ENCODE results near the gene SMPD3. TPM values are rescaled to one million over a fixed set of nuclear protein-coding genes. Genes with fewer than 3 reads are reported as not detected.

Gene SMPD3
- total and polyA plus RNA-seq, 2 donors (not counting 3 experiments of a cell fraction or from before 2014, with no cell fraction given): not detected

DNA sequence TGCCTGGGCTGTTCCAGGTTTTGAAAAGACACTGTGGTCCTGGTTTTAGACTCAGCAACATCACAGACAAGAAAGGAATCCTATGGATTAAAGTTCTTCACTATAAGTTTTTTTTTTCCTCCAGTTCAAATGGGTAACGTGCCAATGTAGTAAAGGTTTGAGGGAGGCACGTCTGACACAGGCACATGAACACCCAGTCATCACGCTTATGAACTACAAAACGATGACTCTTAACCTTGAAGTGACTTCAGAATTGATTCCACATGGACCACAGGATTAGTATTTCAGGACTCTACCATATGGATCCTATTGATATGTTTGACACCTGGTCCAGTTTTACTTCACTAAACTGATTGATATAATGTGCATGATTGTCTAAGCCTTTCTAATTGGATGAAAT is 135.2 kb downstream of the SMPD3 start:
- DNase-seq (ENCODE audit: low read depth, low spot score) (no peak), FAIRE-seq (no peak)
- Histone ChIP-seq H3K36me3 (ENCODE audit: control insufficient read depth in 2 of 2, extremely low read depth in 1 of 2, insufficient read depth in 2 of 2, low read length in 2 of 2) (peaks cover 0 to 7% of the 10 kb centered on the region in 2 experiments), H3K9me1 (replicated peaks; ENCODE audit: control insufficient read depth, extremely low read depth, insufficient read depth, low read length) (no peaks in the 10 kb centered on the region), H3K27ac (ENCODE audit: insufficient read depth, low read depth, low read length) (no peak overlapping the region), H3K4me2 (ENCODE audit: insufficient read depth, low read length) (no peak overlapping the region), H3K9ac (replicated peaks; ENCODE audit: extremely low read depth, insufficient read depth, low read length) (no peak overlapping the region), H3K27me3 (ENCODE audit: control insufficient read depth in 2 of 2, insufficient read depth in 2 of 2, low read length in 2 of 2) (no peaks in the 10 kb centered on the region), H3K4me3 (replicated peaks in 1 of 3; ENCODE audit: insufficient read depth in 1 of 3, low read depth in 1 of 3, low read length in 3 of 3) (no peak overlapping the region), H3K79me2 (ENCODE audit: control insufficient read depth, insufficient read depth, low read length) (peaks cover 46% of the 10 kb centered on the region), H3K4me1 (ENCODE audit: control insufficient read depth, extremely low read depth, insufficient read depth, low read length) (peaks cover 20% of the 10 kb centered on the region), H3K9me3 (replicated peaks; ENCODE audit: control insufficient read depth, insufficient read depth, low read length) (no peaks in the 10 kb centered on the region), H4K20me1 (replicated peaks; ENCODE audit: control insufficient read depth, extremely low read depth, insufficient read depth, low read length) (no peaks in the 10 kb centered on the region), H2AFZ (ENCODE audit: low read depth, low read length) (no peak overlapping the region)
- ChIA-PET POLR2A (no interaction called here), CTCF (interaction anchor here (1.2 kb wide), 1 partner anchor 12 kb away, joined by 3 read pairs; no protein-coding TSS in a partner anchor)
- no TSS peak for BruUV-seq (replicated peaks)
- dilution Hi-C loops (cut with MboI; ENCODE audit: extremely low pct_ligation_motif_present, low sequenced_read_pairs) (no loop called here), intact Hi-C loops (cut with micrococcal nuclease) (no loop called here)
- TF ChIP-seq JUN (IDR thresholded peaks at IDR 0.05; ENCODE audit: borderline replicate concordance, insufficient read depth, insufficient read length, low read depth) (no peak), FOS (IDR thresholded peaks at IDR 0.05; ENCODE audit: borderline replicate concordance, insufficient read depth, low read length) (no peak), EZH2 (IDR thresholded peaks at IDR 0.05; ENCODE audit: borderline replicate concordance, low read depth, low read length, severe bottlenecking) (no peak), POLR2AphosphoS5 (IDR thresholded peaks at IDR 0.05; ENCODE audit: insufficient read depth, low read depth, low read length) (no peak)

DNA sequence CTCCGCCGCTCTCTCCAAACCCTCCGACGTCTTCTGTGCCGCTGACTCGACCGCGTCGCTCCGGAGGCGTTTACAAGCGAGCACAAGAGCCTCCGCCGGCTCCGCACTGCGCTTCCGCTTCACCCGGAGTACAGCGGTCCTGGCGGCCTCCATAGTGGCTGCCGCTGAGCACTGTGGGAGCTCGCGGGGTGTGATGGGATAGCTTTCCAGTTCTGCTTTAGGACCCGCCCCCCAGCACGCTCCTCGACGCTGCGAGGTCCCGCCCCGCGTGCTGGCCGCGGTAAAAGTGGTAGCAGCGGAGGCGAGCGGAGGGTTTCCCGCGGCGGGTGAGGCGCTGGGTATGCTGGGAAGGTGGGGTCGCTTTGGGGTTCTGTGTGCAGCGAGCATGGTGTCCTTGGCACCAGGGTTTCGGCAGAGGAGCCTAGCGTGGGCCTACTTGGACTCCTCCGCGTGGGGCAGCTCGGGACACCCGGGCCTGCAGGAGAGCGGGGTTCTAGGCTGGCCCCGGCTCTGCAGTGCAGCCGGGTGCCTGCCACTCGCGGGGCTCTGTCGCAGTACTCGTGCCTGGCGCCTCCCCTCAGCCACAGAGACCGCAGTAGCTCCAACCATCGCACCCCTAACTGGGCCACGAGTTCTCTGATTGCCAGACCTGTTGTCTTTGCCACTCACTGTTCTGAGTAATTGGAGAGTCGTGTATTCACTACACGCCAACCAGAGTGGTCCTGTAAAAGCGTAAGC is 137.4 kb downstream of the SMPD3 start, which contains the start of the genes PRMT7 and SLC7A6OS:
PRMT7 (plus strand) TSS at position 246 of the 738 bp plus-strand sequence. CDS start 4,961 bp downstream, outside the sequence.
SLC7A6OS (minus strand) TSS at position 173 of the 738 bp plus-strand sequence; CDS start at position 153, 20 bp downstream.
- Histone ChIP-seq H3K79me2 (ENCODE audit: control insufficient read depth, insufficient read depth, low read length) (peaks cover 61% of the 10 kb centered on the region), H3K27me3 (ENCODE audit: control insufficient read depth in 2 of 2, insufficient read depth in 2 of 2, low read length in 2 of 2) (no peaks in the 10 kb centered on the region), H3K9me3 (replicated peaks; ENCODE audit: control insufficient read depth, insufficient read depth, low read length) (no peaks in the 10 kb centered on the region), H3K9me1 (replicated peaks; ENCODE audit: control insufficient read depth, extremely low read depth, insufficient read depth, low read length) (no peaks in the 10 kb centered on the region), H3K36me3 (ENCODE audit: control insufficient read depth in 2 of 2, extremely low read depth in 1 of 2, insufficient read depth in 2 of 2, low read length in 2 of 2) (peaks cover 5 to 9% of the 10 kb centered on the region in 2 experiments), H3K4me1 (ENCODE audit: control insufficient read depth, extremely low read depth, insufficient read depth, low read length) (peaks cover 20% of the 10 kb centered on the region), H4K20me1 (replicated peaks; ENCODE audit: control insufficient read depth, extremely low read depth, insufficient read depth, low read length) (no peaks in the 10 kb centered on the region), H3K4me3 (replicated peaks in 1 of 3; ENCODE audit: insufficient read depth in 1 of 3, low read depth in 1 of 3, low read length in 3 of 3) (peak within 1 kb of the TSS; percentile 80 to 84 (median 83)), H3K9ac (replicated peaks; ENCODE audit: extremely low read depth, insufficient read depth, low read length) (peak within 1 kb of the TSS; percentile 85), H2AFZ (ENCODE audit: low read depth, low read length) (peak within 1 kb of the TSS; percentile 95), H3K27ac (ENCODE audit: insufficient read depth, low read depth, low read length) (peak within 1 kb of the TSS; percentile 58), H3K4me2 (ENCODE audit: insufficient read depth, low read length) (peak within 1 kb of the TSS; percentile 91)
- TF ChIP-seq, protein P1, sequence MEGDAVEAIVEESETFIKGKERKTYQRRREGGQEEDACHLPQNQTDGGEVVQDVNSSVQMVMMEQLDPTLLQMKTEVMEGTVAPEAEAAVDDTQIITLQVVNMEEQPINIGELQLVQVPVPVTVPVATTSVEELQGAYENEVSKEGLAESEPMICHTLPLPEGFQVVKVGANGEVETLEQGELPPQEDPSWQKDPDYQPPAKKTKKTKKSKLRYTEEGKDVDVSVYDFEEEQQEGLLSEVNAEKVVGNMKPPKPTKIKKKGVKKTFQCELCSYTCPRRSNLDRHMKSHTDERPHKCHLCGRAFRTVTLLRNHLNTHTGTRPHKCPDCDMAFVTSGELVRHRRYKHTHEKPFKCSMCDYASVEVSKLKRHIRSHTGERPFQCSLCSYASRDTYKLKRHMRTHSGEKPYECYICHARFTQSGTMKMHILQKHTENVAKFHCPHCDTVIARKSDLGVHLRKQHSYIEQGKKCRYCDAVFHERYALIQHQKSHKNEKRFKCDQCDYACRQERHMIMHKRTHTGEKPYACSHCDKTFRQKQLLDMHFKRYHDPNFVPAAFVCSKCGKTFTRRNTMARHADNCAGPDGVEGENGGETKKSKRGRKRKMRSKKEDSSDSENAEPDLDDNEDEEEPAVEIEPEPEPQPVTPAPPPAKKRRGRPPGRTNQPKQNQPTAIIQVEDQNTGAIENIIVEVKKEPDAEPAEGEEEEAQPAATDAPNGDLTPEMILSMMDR (IDR thresholded peaks at IDR 0.05; ENCODE audit: extremely low read depth in 1 of 2, insufficient read depth in 1 of 2, low read depth in 1 of 2, low read length in 2 of 2): no peak
- TF ChIP-seq MYC (IDR thresholded peaks at IDR 0.05; ENCODE audit: low read depth, low read length): no peak
- peak; percentile 85 for TF ChIP-seq POLR2AphosphoS5 (IDR thresholded peaks at IDR 0.05; ENCODE audit: insufficient read depth, low read depth, low read length)
- TF ChIP-seq MAX (IDR thresholded peaks at IDR 0.05; ENCODE audit: insufficient read depth, insufficient read length): peak; percentile 61
- peak; percentile 96 for TF ChIP-seq POLR2A (IDR thresholded peaks at IDR 0.05; ENCODE audit: low read depth, low read length)
- ChIA-PET CTCF (interaction anchor here (0.6 to 2.0 kb wide), 12 partner anchors 14 to 66 kb away, joined by 3 to 51 read pairs (median 4); partner anchors contain the start of genes PLA2G15 and SLC7A6), POLR2A (interaction anchor here (0.6 to 1.4 kb wide), 10 partner anchors 12 to 651 kb away, joined by 3 to 7 read pairs (median 3); partner anchors contain the start of gene ACD)
- dilution Hi-C loops (cut with MboI; ENCODE audit: extremely low pct_ligation_motif_present, low sequenced_read_pairs) (no loop called here), intact Hi-C loops (cut with micrococcal nuclease) (loop anchor here (1.0 to 2.0 kb wide), 4 partner anchors 14 to 46 kb away; no protein-coding TSS in a partner anchor)
- no TSS peak for BruUV-seq (replicated peaks)
- DNase-seq (ENCODE audit: low read depth, low spot score): peak; percentile 95
- peak; percentile 96 for FAIRE-seq

Data from endothelial cell of umbilical vein (primary cell).